OCI-M1 (cell line): ENCODE data around the gene KCTD3.

ENCODE experiments used
- DNase-seq: peaks from one replicate; lab custom pipeline; 2025; lab: John Stamatoyannopoulos, UW

The KCTD3 gene

GRCh38 chr1:215566556-215567490 lies at the start of gene KCTD3:
Gene KCTD3, plus strand, starts transcription at chr1:215567304. Its CDS starts 382 bp downstream, at chr1:215567686.
- peak; percentile 85 for DNase-seq

- DNase-seq = peak; percentile 67
These were observed 49.6 kb upstream of the KCTD3 start for GRCh38 chr1:215517441-215517891.

- no peak for DNase-seq
These were observed 48.5 kb upstream of the KCTD3 start for GRCh38 chr1:215518594-215518993.

GRCh38 chr1:215521279-215521678 lies 45.8 kb upstream of the KCTD3 start:
- no peak for DNase-seq

- DNase-seq = peak; percentile 55
These were observed 43.8 kb upstream of the KCTD3 start for GRCh38 chr1:215523128-215523861.

- no peak for DNase-seq
These were observed 43.2 kb upstream of the KCTD3 start for GRCh38 chr1:215523906-215524305.

GRCh38 chr1:215526147-215526845 lies 40.8 kb upstream of the KCTD3 start:
- DNase-seq = peak; percentile 79

- DNase-seq = no peak
These were observed 40.3 kb upstream of the KCTD3 start for GRCh38 chr1:215526846-215527151.

GRCh38 chr1:215529111-215529510 lies 38.0 kb upstream of the KCTD3 start:
- DNase-seq = no peak

GRCh38 chr1:215529571-215529970 lies 37.5 kb upstream of the KCTD3 start:
- DNase-seq = peak; percentile 76

- DNase-seq = no peak
These were observed 36.6 kb upstream of the KCTD3 start for GRCh38 chr1:215530401-215530984.

GRCh38 chr1:215539803-215540570 lies 27.1 kb upstream of the KCTD3 start:
- DNase-seq = peak; percentile 59

- DNase-seq = no peak
These were observed 24.8 kb upstream of the KCTD3 start for GRCh38 chr1:215542301-215542700.

GRCh38 chr1:215543191-215543606 lies 23.9 kb upstream of the KCTD3 start:
- DNase-seq = peak; percentile 94

- DNase-seq = no peak
These were observed 23.3 kb upstream of the KCTD3 start for GRCh38 chr1:215543806-215544205.

- DNase-seq = no peak
These were observed 22.5 kb upstream of the KCTD3 start for GRCh38 chr1:215544566-215544965.

GRCh38 chr1:215545096-215545495 lies 22.0 kb upstream of the KCTD3 start:
- DNase-seq = no peak

GRCh38 chr1:215547011-215547410 lies 20.1 kb upstream of the KCTD3 start:
- DNase-seq = no peak

- no peak for DNase-seq
These were observed 15.3 kb upstream of the KCTD3 start for GRCh38 chr1:215551806-215552205.

- no peak for DNase-seq
These were observed 12.2 kb upstream of the KCTD3 start for GRCh38 chr1:215554865-215555264.

GRCh38 chr1:215555531-215555930 lies 11.6 kb upstream of the KCTD3 start:
- DNase-seq = peak; percentile 24
